ENCODE measurements around the gene RIMKLA. TPM values are rescaled to one million over a fixed set of nuclear protein-coding genes. Genes with fewer than 3 reads are reported as not detected.

RIMKLA gene
- total and polyA plus RNA-seq, 2 of the 13 experiments (the other 11 are each of a cell fraction or from before 2014, with no cell fraction given): 2.5 to 3.8 TPM

DNA sequence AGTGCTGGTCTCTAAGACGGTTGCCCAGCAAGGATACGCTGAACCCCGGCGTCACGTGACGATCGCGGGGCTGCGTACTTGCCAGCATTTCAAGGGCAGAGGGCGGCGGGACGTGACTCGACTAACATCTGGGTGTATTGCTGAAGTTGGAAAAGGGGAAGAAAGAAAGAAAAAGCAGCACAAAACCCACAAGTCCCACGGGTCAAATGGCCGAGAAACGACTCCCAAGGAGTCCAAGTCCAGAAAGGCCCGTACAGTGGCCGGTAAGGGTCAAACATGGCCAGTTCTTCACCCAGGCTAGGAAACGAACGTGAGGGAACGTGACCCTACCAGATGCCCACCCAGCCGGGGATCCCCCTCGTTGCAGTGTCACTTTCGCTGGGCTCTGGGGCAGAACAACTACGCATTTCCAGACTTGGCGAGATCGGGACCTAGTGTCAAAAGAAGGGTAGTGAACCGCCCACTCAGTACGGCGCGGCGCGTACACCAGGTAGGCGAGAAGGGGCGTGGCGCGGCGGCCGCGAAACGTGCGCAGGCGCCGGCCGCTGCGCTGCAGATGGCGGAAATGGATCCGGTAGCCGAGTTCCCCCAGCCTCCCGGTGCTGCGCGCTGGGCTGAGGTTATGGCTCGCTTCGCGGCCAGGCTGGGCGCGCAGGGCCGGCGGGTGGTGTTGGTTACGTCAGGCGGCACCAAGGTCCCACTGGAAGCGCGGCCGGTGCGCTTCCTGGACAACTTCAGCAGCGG lies 75.6 kb downstream of the RIMKLA start, which contains the start of the genes PPCS and ZMYND12 (continued):
- TF ChIP-seq, protein P1, sequence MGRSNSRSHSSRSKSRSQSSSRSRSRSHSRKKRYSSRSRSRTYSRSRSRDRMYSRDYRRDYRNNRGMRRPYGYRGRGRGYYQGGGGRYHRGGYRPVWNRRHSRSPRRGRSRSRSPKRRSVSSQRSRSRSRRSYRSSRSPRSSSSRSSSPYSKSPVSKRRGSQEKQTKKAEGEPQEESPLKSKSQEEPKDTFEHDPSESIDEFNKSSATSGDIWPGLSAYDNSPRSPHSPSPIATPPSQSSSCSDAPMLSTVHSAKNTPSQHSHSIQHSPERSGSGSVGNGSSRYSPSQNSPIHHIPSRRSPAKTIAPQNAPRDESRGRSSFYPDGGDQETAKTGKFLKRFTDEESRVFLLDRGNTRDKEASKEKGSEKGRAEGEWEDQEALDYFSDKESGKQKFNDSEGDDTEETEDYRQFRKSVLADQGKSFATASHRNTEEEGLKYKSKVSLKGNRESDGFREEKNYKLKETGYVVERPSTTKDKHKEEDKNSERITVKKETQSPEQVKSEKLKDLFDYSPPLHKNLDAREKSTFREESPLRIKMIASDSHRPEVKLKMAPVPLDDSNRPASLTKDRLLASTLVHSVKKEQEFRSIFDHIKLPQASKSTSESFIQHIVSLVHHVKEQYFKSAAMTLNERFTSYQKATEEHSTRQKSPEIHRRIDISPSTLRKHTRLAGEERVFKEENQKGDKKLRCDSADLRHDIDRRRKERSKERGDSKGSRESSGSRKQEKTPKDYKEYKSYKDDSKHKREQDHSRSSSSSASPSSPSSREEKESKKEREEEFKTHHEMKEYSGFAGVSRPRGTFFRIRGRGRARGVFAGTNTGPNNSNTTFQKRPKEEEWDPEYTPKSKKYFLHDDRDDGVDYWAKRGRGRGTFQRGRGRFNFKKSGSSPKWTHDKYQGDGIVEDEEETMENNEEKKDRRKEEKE (IDR thresholded peaks at IDR 0.05): no peak
- TF ChIP-seq, protein P2, sequence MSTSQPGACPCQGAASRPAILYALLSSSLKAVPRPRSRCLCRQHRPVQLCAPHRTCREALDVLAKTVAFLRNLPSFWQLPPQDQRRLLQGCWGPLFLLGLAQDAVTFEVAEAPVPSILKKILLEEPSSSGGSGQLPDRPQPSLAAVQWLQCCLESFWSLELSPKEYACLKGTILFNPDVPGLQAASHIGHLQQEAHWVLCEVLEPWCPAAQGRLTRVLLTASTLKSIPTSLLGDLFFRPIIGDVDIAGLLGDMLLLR (CRISPR knock-in tag; IDR thresholded peaks at IDR 0.05): 0 out of 2 replicates have a peak, but pooled peaks have one; percentile 70
- TF ChIP-seq, protein P3, sequence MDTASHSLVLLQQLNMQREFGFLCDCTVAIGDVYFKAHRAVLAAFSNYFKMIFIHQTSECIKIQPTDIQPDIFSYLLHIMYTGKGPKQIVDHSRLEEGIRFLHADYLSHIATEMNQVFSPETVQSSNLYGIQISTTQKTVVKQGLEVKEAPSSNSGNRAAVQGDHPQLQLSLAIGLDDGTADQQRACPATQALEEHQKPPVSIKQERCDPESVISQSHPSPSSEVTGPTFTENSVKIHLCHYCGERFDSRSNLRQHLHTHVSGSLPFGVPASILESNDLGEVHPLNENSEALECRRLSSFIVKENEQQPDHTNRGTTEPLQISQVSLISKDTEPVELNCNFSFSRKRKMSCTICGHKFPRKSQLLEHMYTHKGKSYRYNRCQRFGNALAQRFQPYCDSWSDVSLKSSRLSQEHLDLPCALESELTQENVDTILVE (CRISPR knock-in tag; IDR thresholded peaks at IDR 0.05): peak; percentile 17; the same call in 1 of the 2 replicates
- TF ChIP-seq, protein P4, sequence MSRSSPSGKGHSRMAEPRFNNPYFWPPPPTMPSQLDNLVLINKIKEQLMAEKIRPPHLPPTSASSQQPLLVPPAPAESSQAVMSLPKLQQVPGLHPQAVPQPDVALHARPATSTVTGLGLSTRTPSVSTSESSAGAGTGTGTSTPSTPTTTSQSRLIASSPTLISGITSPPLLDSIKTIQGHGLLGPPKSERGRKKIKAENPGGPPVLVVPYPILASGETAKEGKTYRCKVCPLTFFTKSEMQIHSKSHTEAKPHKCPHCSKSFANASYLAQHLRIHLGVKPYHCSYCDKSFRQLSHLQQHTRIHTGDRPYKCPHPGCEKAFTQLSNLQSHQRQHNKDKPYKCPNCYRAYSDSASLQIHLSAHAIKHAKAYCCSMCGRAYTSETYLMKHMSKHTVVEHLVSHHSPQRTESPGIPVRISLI (CRISPR knock-in tag; IDR thresholded peaks at IDR 0.05; ENCODE audit: borderline replicate concordance): no peak
- TF ChIP-seq ZNF331 (CRISPR knock-in tag; IDR thresholded peaks at IDR 0.05) (peak; percentile 52; the same call in 1 of the 2 replicates), ZNF629 (CRISPR knock-in tag; conservative IDR thresholded peaks at IDR 0.05) (no peak), MBD4 (IDR thresholded peaks at IDR 0.05; ENCODE audit: borderline replicate concordance, low read length) (no peak), ZNF232 (CRISPR knock-in tag; IDR thresholded peaks at IDR 0.05; ENCODE audit: borderline replicate concordance) (0 out of 2 replicates have a peak, but pooled peaks have one; percentile 47), ZNF709 (CRISPR knock-in tag; IDR thresholded peaks at IDR 0.05) (peak; percentile 72), ZNF501 (CRISPR knock-in tag; IDR thresholded peaks at IDR 0.05) (peak; percentile 65), ZNF674 (CRISPR knock-in tag; IDR thresholded peaks at IDR 0.05; ENCODE audit: low read depth) (no peak), KLF9 (CRISPR knock-in tag; IDR thresholded peaks at IDR 0.05; ENCODE audit: low read depth) (peak; percentile 82; the same call in 1 of the 2 replicates), ZNF335 (CRISPR knock-in tag; IDR thresholded peaks at IDR 0.05) (peak; percentile 71; the same call in 1 of the 2 replicates), MBNL3 (CRISPR knock-in tag; conservative IDR thresholded peaks at IDR 0.05) (no peak), ZNF234 (CRISPR knock-in tag; conservative IDR thresholded peaks at IDR 0.05) (no peak), EED (CRISPR knock-in tag; IDR thresholded peaks at IDR 0.05) (peak; percentile 73; the same call in 1 of the 2 replicates), ZFY (CRISPR knock-in tag; IDR thresholded peaks at IDR 0.05) (peak; percentile 96; the same call in 1 of the 2 replicates), IRX3 (CRISPR knock-in tag; IDR thresholded peaks at IDR 0.05; ENCODE audit: borderline replicate concordance, low read depth) (no peak), CCDC6 (CRISPR knock-in tag; IDR thresholded peaks at IDR 0.05) (peak; percentile 30; the same call in 1 of the 2 replicates)
- TF ChIP-seq, protein P5, sequence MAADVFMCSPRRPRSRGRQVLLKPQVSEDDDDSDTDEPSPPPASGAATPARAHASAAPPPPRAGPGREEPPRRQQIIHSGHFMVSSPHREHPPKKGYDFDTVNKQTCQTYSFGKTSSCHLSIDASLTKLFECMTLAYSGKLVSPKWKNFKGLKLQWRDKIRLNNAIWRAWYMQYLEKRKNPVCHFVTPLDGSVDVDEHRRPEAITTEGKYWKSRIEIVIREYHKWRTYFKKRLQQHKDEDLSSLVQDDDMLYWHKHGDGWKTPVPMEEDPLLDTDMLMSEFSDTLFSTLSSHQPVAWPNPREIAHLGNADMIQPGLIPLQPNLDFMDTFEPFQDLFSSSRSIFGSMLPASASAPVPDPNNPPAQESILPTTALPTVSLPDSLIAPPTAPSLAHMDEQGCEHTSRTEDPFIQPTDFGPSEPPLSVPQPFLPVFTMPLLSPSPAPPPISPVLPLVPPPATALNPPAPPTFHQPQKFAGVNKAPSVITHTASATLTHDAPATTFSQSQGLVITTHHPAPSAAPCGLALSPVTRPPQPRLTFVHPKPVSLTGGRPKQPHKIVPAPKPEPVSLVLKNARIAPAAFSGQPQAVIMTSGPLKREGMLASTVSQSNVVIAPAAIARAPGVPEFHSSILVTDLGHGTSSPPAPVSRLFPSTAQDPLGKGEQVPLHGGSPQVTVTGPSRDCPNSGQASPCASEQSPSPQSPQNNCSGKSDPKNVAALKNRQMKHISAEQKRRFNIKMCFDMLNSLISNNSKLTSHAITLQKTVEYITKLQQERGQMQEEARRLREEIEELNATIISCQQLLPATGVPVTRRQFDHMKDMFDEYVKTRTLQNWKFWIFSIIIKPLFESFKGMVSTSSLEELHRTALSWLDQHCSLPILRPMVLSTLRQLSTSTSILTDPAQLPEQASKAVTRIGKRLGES (CRISPR knock-in tag; IDR thresholded peaks at IDR 0.05; ENCODE audit: borderline replicate concordance): no peak
- TF ChIP-seq, protein P6, sequence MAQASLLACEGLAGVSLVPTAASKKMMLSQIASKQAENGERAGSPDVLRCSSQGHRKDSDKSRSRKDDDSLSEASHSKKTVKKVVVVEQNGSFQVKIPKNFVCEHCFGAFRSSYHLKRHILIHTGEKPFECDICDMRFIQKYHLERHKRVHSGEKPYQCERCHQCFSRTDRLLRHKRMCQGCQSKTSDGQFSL (CRISPR knock-in tag; IDR thresholded peaks at IDR 0.05): no peak

Data from HepG2 (cell line).